ENCODE measurements around the gene MPDZ.
"Not testable (repeated sequence)": the region's sequence is repeated elsewhere in the genome, so short reads cannot be mapped to it uniquely, and the experiment has no call there.

MPDZ gene

GRCh38 chr9:13267743-13268142 is 11.7 kb downstream of the MPDZ start:
- no peak for DNase-seq

- no peak for DNase-seq
Measured at GRCh38 chr9:13266167-13266566, 13.3 kb downstream of the MPDZ start.

GRCh38 chr9:13264788-13265187 is 14.7 kb downstream of the MPDZ start:
- DNase-seq, result no peak

- no peak for DNase-seq
Measured at GRCh38 chr9:13263511-13263910, 16.0 kb downstream of the MPDZ start.

- no peak for DNase-seq
Measured at GRCh38 chr9:13252852-13253251, 26.6 kb downstream of the MPDZ start.

- DNase-seq, result no peak
Measured at GRCh38 chr9:13244181-13244580, 35.3 kb downstream of the MPDZ start.

GRCh38 chr9:13241283-13241682 is 38.2 kb downstream of the MPDZ start:
- no peak for DNase-seq

GRCh38 chr9:13239660-13240059 is 39.8 kb downstream of the MPDZ start:
- no peak for DNase-seq

GRCh38 chr9:13239208-13239607 is 40.3 kb downstream of the MPDZ start:
- no peak for DNase-seq

- no peak for DNase-seq
Measured at GRCh38 chr9:13234932-13235331, 44.6 kb downstream of the MPDZ start.

- DNase-seq, result no peak
Measured at GRCh38 chr9:13228431-13228830, 51.1 kb downstream of the MPDZ start.

GRCh38 chr9:13224366-13224765 is 55.1 kb downstream of the MPDZ start:
- DNase-seq, result no peak

GRCh38 chr9:13222733-13223132 is 56.8 kb downstream of the MPDZ start:
- DNase-seq, result not testable (repeated sequence)

GRCh38 chr9:13221741-13222140 is 57.8 kb downstream of the MPDZ start:
- DNase-seq, result no peak

GRCh38 chr9:13220837-13221236 is 58.7 kb downstream of the MPDZ start:
- no peak for DNase-seq

- DNase-seq, result no peak
Measured at GRCh38 chr9:13215791-13216554, 63.5 kb downstream of the MPDZ start.

GRCh38 chr9:13213998-13214397 is 65.5 kb downstream of the MPDZ start:
- no peak for DNase-seq

GRCh38 chr9:13213337-13213736 is 66.2 kb downstream of the MPDZ start:
- DNase-seq, result no peak

- no peak for DNase-seq
Measured at GRCh38 chr9:13210306-13210705, 69.2 kb downstream of the MPDZ start.

GRCh38 chr9:13209498-13209897 is 70.0 kb downstream of the MPDZ start:
- no peak for DNase-seq

GRCh38 chr9:13205824-13206223 is 73.7 kb downstream of the MPDZ start:
- no peak for DNase-seq

- DNase-seq, result no peak
Measured at GRCh38 chr9:13190040-13190439, 89.5 kb downstream of the MPDZ start.

GRCh38 chr9:13189362-13189761 is 90.1 kb downstream of the MPDZ start:
- DNase-seq, result no peak

GRCh38 chr9:13186774-13187173 is 92.7 kb downstream of the MPDZ start:
- DNase-seq, result no peak

- no peak for DNase-seq
Measured at GRCh38 chr9:13186091-13186490, 93.4 kb downstream of the MPDZ start.

Measured in cerebellar nuclear complex (tissue), 1 donor.